HepG2 (cell line): ENCODE data around the gene PLCG1. TPM values are rescaled to one million over a fixed set of nuclear protein-coding genes. Genes with fewer than 3 reads are reported as not detected.

Experiments used
- BCL6 ChIP-seq: IDR thresholded peaks from 2 replicates; pipeline ENCODE4 v1.6.1; 2016; ENCODE audit warnings: missing genetic modification reagents, missing compliant biosample characterization
- DMAP1 ChIP-seq: IDR thresholded peaks from 2 replicates; pipeline ENCODE4 v1.6.1; 2016
- E2F1 ChIP-seq: sonication (generic); formaldehyde crosslinking; IDR thresholded peaks from 2 replicates; pipeline ENCODE4 v1.5.0; 2020; ENCODE audit warnings: missing genetic modification reagents
- SETDB1 ChIP-seq: sonication (generic); formaldehyde crosslinking; IDR thresholded peaks from 2 replicates; pipeline ENCODE4 v1.5.1; 2020; ENCODE audit warnings: missing genetic modification reagents, mild to moderate bottlenecking, borderline replicate concordance
- XBP1 ChIP-seq: sonication (generic); formaldehyde crosslinking; IDR thresholded peaks from 2 replicates; pipeline ENCODE4 v1.5.0; 2020; ENCODE audit warnings: missing genetic modification reagents
- YY1 ChIP-seq: IDR thresholded peaks from 2 replicates; pipeline ENCODE4 v1.6.1; 2011; ENCODE audit warnings: low read length, low read depth, moderate library complexity, mild to moderate bottlenecking; ENCODE audit not compliant: insufficient read depth, insufficient replicate concordance
- ZMAT3 ChIP-seq: sonication (generic); formaldehyde crosslinking; conservative IDR thresholded peaks from 2 replicates; pipeline ENCODE4 v1.7.0; 2021; ENCODE audit warnings: missing genetic modification reagents
- ZNF224 ChIP-seq: sonication (generic); formaldehyde crosslinking; IDR thresholded peaks from 2 replicates; pipeline ENCODE4 v1.5.0; 2020; ENCODE audit warnings: mild to moderate bottlenecking, missing genetic modification reagents
- ZNF687 ChIP-seq: sonication (generic); formaldehyde crosslinking; IDR thresholded peaks from 2 replicates; pipeline ENCODE4 v1.5.1; 2020; ENCODE audit warnings: mild to moderate bottlenecking, missing genetic modification reagents, moderate library complexity
- polyA plus RNA-seq, 8 experiments: library from polyadenylated mRNA; depleted of rRNA in 3 of 8; stranded (reverse) in 7 of 8; unstranded in 1 of 8; fragments of >200 nt; fragmentation: Illumina TruSeq in 4 of 8; extraction: Trizol in 4 of 8; gene quantifications; 2 replicates each; pipeline versions ENCODE4 v1.2.1 to v1.2.3, GENCODE V29; 2011 to 2016; ENCODE audit warnings: low read depth in 4 of 8, missing spikeins in 1 of 8, mixed read lengths in 1 of 8; ENCODE audit not compliant: insufficient read depth in 1 of 8
- total RNA-seq, 5 experiments: library from RNA; depleted of rRNA; stranded (reverse); fragments of >200 nt; fragmentation: Illumina TruSeq; extraction: Trizol; gene quantifications; 2 replicates each; pipeline ENCODE4 v1.2.3, GENCODE V29; 2016; ENCODE audit warnings: low read depth in 1 of 5
- TF ChIP-seq, protein P1 (sequence below): sonication (generic); formaldehyde crosslinking; IDR thresholded peaks from 2 replicates; pipeline ENCODE4 v1.8.0; 2022; ENCODE audit warnings: mild to moderate bottlenecking, missing genetic modification reagents; ENCODE audit not compliant: insufficient replicate concordance
- TF ChIP-seq, protein P2 (sequence below): sonication (generic); formaldehyde crosslinking; IDR thresholded peaks from 2 replicates; pipeline ENCODE4 v1.5.0; 2020; ENCODE audit warnings: mild to moderate bottlenecking, missing genetic modification reagents
- TF ChIP-seq, protein P3 (sequence below): sonication (generic); formaldehyde crosslinking; IDR thresholded peaks from 2 replicates; pipeline ENCODE4 v1.4.0; 2020; ENCODE audit warnings: low read depth, mild to moderate bottlenecking, missing genetic modification reagents
- TF ChIP-seq, protein P4 (sequence below): sonication (generic); formaldehyde crosslinking; IDR thresholded peaks from 2 replicates; pipeline ENCODE4 v1.5.0; 2020; ENCODE audit warnings: missing genetic modification reagents

PLCG1 gene
- total and polyA plus RNA-seq, 2 of the 13 experiments (the other 11 are each of a cell fraction or from before 2014, with no cell fraction given): 85.3 to 158 TPM

DNA sequence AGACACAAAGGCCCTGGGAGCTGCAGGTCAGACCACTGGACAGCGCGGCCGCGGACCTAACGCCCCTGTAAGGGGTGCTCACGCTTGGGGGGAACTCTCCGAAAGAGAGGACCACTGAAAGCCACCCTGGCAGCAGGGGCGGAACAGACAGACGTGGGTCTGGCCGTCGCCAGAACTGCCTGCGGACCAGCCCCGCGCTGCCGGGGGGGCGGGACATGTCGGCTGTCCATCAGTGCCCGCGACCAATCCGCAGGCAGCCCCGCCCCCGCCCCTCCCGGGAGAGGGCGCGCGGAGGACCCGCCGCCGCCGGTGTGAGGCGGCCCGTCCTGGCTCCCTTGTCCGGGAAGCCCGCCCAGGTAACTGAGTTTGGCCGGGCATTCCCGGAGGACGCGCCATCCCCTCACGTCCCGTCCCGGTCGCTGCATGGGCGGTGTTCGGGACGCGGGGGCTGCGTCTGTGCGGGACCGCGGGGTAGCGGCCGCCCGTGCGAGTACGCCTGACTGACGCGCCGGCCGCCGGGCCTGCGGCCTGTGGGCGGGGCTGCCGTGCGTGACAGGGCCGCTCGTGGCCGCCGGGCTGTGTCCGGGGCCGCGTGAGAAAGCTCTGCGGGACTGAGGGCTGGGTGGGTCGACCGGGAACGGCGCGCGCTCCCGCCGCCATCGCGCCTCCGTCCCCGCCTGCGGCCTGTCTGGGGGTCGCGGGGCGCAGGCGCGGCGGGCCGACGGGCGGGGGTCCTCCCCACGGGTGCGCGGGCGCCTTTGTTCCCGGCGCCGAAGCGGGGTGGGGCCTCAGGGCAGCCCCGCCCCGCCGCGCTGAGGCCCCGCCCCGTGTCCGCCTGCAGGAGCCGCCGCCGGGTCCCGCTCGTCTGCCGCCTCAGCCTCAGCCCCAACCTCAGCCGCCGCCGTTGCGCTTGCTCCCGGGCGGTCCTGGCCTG lies at the start of gene PLCG1 (continued):
- TF ChIP-seq BCL6 (CRISPR knock-in tag) (no peak), ZNF224 (CRISPR knock-in tag) (no peak), ZNF687 (CRISPR knock-in tag) (peak; percentile 97), XBP1 (peak; percentile 32; the same call in 1 of the 2 replicates), SETDB1 (CRISPR knock-in tag) (no peak), DMAP1 (peak; percentile 72), YY1 (peak; percentile 81), ZMAT3 (CRISPR knock-in tag) (peak; percentile 90), E2F1 (CRISPR knock-in tag) (peak; percentile 89; the same call in 1 of the 2 replicates)
- TF ChIP-seq, protein P1, sequence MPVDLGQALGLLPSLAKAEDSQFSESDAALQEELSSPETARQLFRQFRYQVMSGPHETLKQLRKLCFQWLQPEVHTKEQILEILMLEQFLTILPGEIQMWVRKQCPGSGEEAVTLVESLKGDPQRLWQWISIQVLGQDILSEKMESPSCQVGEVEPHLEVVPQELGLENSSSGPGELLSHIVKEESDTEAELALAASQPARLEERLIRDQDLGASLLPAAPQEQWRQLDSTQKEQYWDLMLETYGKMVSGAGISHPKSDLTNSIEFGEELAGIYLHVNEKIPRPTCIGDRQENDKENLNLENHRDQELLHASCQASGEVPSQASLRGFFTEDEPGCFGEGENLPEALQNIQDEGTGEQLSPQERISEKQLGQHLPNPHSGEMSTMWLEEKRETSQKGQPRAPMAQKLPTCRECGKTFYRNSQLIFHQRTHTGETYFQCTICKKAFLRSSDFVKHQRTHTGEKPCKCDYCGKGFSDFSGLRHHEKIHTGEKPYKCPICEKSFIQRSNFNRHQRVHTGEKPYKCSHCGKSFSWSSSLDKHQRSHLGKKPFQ: peak; percentile 75
- TF ChIP-seq, protein P2, sequence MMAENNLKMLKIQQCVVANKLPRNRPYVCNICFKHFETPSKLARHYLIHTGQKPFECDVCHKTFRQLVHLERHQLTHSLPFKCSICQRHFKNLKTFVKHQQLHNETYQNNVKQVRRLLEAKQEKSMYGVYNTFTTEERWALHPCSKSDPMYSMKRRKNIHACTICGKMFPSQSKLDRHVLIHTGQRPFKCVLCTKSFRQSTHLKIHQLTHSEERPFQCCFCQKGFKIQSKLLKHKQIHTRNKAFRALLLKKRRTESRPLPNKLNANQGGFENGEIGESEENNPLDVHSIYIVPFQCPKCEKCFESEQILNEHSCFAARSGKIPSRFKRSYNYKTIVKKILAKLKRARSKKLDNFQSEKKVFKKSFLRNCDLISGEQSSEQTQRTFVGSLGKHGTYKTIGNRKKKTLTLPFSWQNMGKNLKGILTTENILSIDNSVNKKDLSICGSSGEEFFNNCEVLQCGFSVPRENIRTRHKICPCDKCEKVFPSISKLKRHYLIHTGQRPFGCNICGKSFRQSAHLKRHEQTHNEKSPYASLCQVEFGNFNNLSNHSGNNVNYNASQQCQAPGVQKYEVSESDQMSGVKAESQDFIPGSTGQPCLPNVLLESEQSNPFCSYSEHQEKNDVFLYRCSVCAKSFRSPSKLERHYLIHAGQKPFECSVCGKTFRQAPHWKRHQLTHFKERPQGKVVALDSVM (CRISPR knock-in tag): 0 out of 2 replicates have a peak, but pooled peaks have one; percentile 33
- TF ChIP-seq, protein P3, sequence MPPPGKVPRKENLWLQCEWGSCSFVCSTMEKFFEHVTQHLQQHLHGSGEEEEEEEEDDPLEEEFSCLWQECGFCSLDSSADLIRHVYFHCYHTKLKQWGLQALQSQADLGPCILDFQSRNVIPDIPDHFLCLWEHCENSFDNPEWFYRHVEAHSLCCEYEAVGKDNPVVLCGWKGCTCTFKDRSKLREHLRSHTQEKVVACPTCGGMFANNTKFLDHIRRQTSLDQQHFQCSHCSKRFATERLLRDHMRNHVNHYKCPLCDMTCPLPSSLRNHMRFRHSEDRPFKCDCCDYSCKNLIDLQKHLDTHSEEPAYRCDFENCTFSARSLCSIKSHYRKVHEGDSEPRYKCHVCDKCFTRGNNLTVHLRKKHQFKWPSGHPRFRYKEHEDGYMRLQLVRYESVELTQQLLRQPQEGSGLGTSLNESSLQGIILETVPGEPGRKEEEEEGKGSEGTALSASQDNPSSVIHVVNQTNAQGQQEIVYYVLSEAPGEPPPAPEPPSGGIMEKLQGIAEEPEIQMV (CRISPR knock-in tag): peak; percentile 92
- TF ChIP-seq, protein P4, sequence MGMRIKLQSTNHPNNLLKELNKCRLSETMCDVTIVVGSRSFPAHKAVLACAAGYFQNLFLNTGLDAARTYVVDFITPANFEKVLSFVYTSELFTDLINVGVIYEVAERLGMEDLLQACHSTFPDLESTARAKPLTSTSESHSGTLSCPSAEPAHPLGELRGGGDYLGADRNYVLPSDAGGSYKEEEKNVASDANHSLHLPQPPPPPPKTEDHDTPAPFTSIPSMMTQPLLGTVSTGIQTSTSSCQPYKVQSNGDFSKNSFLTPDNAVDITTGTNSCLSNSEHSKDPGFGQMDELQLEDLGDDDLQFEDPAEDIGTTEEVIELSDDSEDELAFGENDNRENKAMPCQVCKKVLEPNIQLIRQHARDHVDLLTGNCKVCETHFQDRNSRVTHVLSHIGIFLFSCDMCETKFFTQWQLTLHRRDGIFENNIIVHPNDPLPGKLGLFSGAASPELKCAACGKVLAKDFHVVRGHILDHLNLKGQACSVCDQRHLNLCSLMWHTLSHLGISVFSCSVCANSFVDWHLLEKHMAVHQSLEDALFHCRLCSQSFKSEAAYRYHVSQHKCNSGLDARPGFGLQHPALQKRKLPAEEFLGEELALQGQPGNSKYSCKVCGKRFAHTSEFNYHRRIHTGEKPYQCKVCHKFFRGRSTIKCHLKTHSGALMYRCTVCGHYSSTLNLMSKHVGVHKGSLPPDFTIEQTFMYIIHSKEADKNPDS (CRISPR knock-in tag): no peak
